ENCODE results near the gene THAP4. TPM values are rescaled to one million over a fixed set of nuclear protein-coding genes. Genes with fewer than 3 reads are reported as not detected.

Gene THAP4
- total RNA-seq, 4 donors from 2014 or later, result 27.3 to 61.2 (median 42.0) TPM

GRCh38 chr2:241584436-241584835 lies 52.5 kb downstream of the THAP4 start:
- Histone ChIP-seq H3K27me3 (no peaks in the 10 kb centered on the region), H3K4me1 (no peaks in the 10 kb centered on the region), H3K36me3 (peaks cover 0 to 98% (median 6%) of the 10 kb centered on the region in 3 donors), H3K4me3 (no peak overlapping the region), H3K9me3 (peaks cover 0 to 49% (median 11%) of the 10 kb centered on the region in 4 donors), H3K27ac (no peak overlapping the region)
- DNase-seq (ENCODE audit: low spot score in 2 of 2), result no peak
- 89 to 91% methylated on average over 12 of the region's 12 CpGs for WGBS, 2 donors
- no peak for TF ChIP-seq POLR2A (IDR thresholded peaks at IDR 0.05)
- no peak for TF ChIP-seq EP300 (IDR thresholded peaks at IDR 0.05)
- TF ChIP-seq CTCF (IDR thresholded peaks at IDR 0.05), result no peak

GRCh38 chr2:241582806-241583205 lies 54.2 kb downstream of the THAP4 start:
- WGBS, 2 donors, result 100% methylated on average over 4 of the region's 4 CpGs
- DNase-seq (ENCODE audit: low spot score in 2 of 2), result no peak
- peaks cover 0 to 35% (median 9%) of the 10 kb centered on the region in 4 donors for H3K9me3 ChIP-seq
- no peak overlapping the region for H3K4me3 ChIP-seq
- no peak overlapping the region for H3K27ac ChIP-seq
- peaks cover 0 to 84% (median 6%) of the 10 kb centered on the region in 3 donors for H3K36me3 ChIP-seq
- no peaks in the 10 kb centered on the region for H3K4me1 ChIP-seq
- TF ChIP-seq CTCF (IDR thresholded peaks at IDR 0.05), result no peak
- TF ChIP-seq EP300 (IDR thresholded peaks at IDR 0.05), result no peak
- no peak for TF ChIP-seq POLR2A (IDR thresholded peaks at IDR 0.05)
- no peaks in the 10 kb centered on the region for H3K27me3 ChIP-seq

GRCh38 chr2:241582328-241582727 lies 54.6 kb downstream of the THAP4 start:
- WGBS, 2 donors, result 93 to 95% methylated on average over 8 of the region's 8 CpGs
- Histone ChIP-seq H3K27me3 (no peaks in the 10 kb centered on the region), H3K36me3 (peaks cover 0 to 79% (median 6%) of the 10 kb centered on the region in 3 donors), H3K4me1 (no peaks in the 10 kb centered on the region), H3K27ac (no peak overlapping the region), H3K9me3 (peaks cover 0 to 30% (median 7%) of the 10 kb centered on the region in 4 donors), H3K4me3 (no peak overlapping the region)
- no peak for TF ChIP-seq POLR2A (IDR thresholded peaks at IDR 0.05)
- TF ChIP-seq CTCF (IDR thresholded peaks at IDR 0.05), result no peak
- TF ChIP-seq EP300 (IDR thresholded peaks at IDR 0.05), result no peak
- DNase-seq (ENCODE audit: low spot score in 2 of 2), result no peak

GRCh38 chr2:241579281-241579680 lies 57.7 kb downstream of the THAP4 start:
- Histone ChIP-seq H3K36me3 (peaks cover 0 to 65% (median 6%) of the 10 kb centered on the region in 3 donors), H3K4me3 (no peak overlapping the region), H3K9me3 (peaks cover 0 to 10% (median 0%) of the 10 kb centered on the region in 4 donors), H3K27ac (no peak overlapping the region), H3K27me3 (no peaks in the 10 kb centered on the region), H3K4me1 (no peaks in the 10 kb centered on the region)
- TF ChIP-seq CTCF (IDR thresholded peaks at IDR 0.05), result no peak
- 87 to 89% methylated on average over 7 of the region's 7 CpGs for WGBS, 2 donors
- no peak for DNase-seq (ENCODE audit: low spot score in 2 of 2)

GRCh38 chr2:241577413-241578122 lies 59.4 kb downstream of the THAP4 start:
- no peak overlapping the region for H3K4me3 ChIP-seq
- no peak overlapping the region for H3K27ac ChIP-seq
- H3K9me3 ChIP-seq, result peaks cover 0 to 6% (median 0%) of the 10 kb centered on the region in 4 donors
- TF ChIP-seq POLR2A (IDR thresholded peaks at IDR 0.05), result no peak
- no peak for TF ChIP-seq EP300 (IDR thresholded peaks at IDR 0.05)
- no peak for TF ChIP-seq CTCF (IDR thresholded peaks at IDR 0.05)
- H3K27me3 ChIP-seq, result no peaks in the 10 kb centered on the region
- peaks cover 0 to 61% (median 0%) of the 10 kb centered on the region in 3 donors for H3K36me3 ChIP-seq
- DNase-seq (ENCODE audit: low spot score in 2 of 2), result no peak
- no peaks in the 10 kb centered on the region for H3K4me1 ChIP-seq
- WGBS, 2 donors, result 38 to 48% methylated on average over 9 of the region's 9 CpGs

Measured in tibial nerve (tissue), 4 donors.